H9 (cell line): Measurements from ENCODE around the gene C2CD4A. TPM values are rescaled to one million over a fixed set of nuclear protein-coding genes. Genes with fewer than 3 reads are reported as not detected.

Experiments used
- DNase-seq: peaks from one replicate; pipeline ENCODE4 v3.0.0-alpha.2; 2017
- H2AFZ ChIP-seq: one replicate; pipeline ENCODE4 v1.6.1; 2013; ENCODE audit warnings: mild to moderate bottlenecking, low read length, control low read depth, moderate library complexity
- H2AK5ac ChIP-seq: 2 replicates; pipeline ENCODE4 v1.6.1; 2013; ENCODE audit warnings: low read length, control low read depth, mixed read lengths; ENCODE audit not compliant: insufficient read length
- H2BK120ac ChIP-seq: one replicate; pipeline ENCODE4 v1.6.1; 2013; ENCODE audit warnings: low read depth, mild to moderate bottlenecking, low read length, control low read depth, inconsistent platforms; ENCODE audit not compliant: poor library complexity, severe bottlenecking
- H2BK12ac ChIP-seq: 2 replicates; pipeline ENCODE4 v1.6.1; 2013; ENCODE audit warnings: low read length, control low read depth, mixed read lengths, low read depth; ENCODE audit not compliant: insufficient read length
- H2BK15ac ChIP-seq: 2 replicates; pipeline ENCODE4 v1.6.1; 2013; ENCODE audit warnings: low read depth, low read length, control low read depth
- H2BK20ac ChIP-seq: one replicate; pipeline ENCODE4 v1.6.1; 2013; ENCODE audit warnings: low read depth, mild to moderate bottlenecking, low read length, control low read depth, inconsistent platforms; ENCODE audit not compliant: poor library complexity, severe bottlenecking
- H2BK5ac ChIP-seq: 2 replicates; pipeline ENCODE4 v1.6.1; 2013; ENCODE audit warnings: low read length, control low read depth, mixed read lengths; ENCODE audit not compliant: insufficient read length
- H3K14ac ChIP-seq: 2 replicates; pipeline ENCODE4 v1.6.1; 2013; ENCODE audit warnings: low read length, control low read depth; ENCODE audit not compliant: insufficient read depth
- H3K18ac ChIP-seq: 2 replicates; pipeline ENCODE4 v1.6.1; 2013; ENCODE audit warnings: low read depth, mild to moderate bottlenecking, mixed read lengths, low read length, control low read depth; ENCODE audit not compliant: insufficient read length
- H3K23ac ChIP-seq: 2 replicates; pipeline ENCODE4 v1.6.1; 2013; ENCODE audit warnings: low read length, control low read depth, mixed read lengths, low read depth; ENCODE audit not compliant: insufficient read length
- H3K23me2 ChIP-seq: 2 replicates; pipeline ENCODE4 v1.6.1; 2013; ENCODE audit warnings: low read depth, mild to moderate bottlenecking, mixed read lengths, low read length, control low read depth; ENCODE audit not compliant: insufficient read length, poor library complexity, severe bottlenecking
- H3K27ac ChIP-seq: 2 replicates; pipeline ENCODE4 v1.5.1; 2013; ENCODE audit warnings: low read length, control low read depth, mixed read lengths, low read depth; ENCODE audit not compliant: insufficient read length
- H3K27me3 ChIP-seq: 2 replicates; pipeline ENCODE4 v1.6.1; 2013; ENCODE audit warnings: low read length, control low read depth, inconsistent platforms; ENCODE audit not compliant: insufficient read depth
- H3K4ac ChIP-seq: 2 replicates; pipeline ENCODE4 v1.6.1; 2013; ENCODE audit warnings: low read depth, mild to moderate bottlenecking, control low read depth, inconsistent platforms, low read length, moderate library complexity
- H3K4me1 ChIP-seq: 2 replicates; pipeline ENCODE4 v1.6.1; 2013; ENCODE audit warnings: low read length, control low read depth, inconsistent platforms; ENCODE audit not compliant: insufficient read depth
- H3K4me2 ChIP-seq: 2 replicates; pipeline ENCODE4 v1.6.1; 2013; ENCODE audit warnings: low read length, control low read depth, mixed read lengths; ENCODE audit not compliant: insufficient read length, insufficient read depth
- H3K56ac ChIP-seq: 2 replicates; pipeline ENCODE4 v1.6.1; 2013; ENCODE audit warnings: low read depth, mild to moderate bottlenecking, mixed read lengths, low read length, control low read depth; ENCODE audit not compliant: insufficient read length
- H3K79me1 ChIP-seq: 2 replicates; pipeline ENCODE4 v1.6.1; 2013; ENCODE audit warnings: low read depth, mild to moderate bottlenecking, moderate library complexity, low read length, control low read depth, inconsistent platforms; ENCODE audit not compliant: insufficient read depth, poor library complexity, severe bottlenecking
- H3K79me2 ChIP-seq: 2 replicates; pipeline ENCODE4 v1.6.1; 2013; ENCODE audit warnings: low read length, control low read depth, inconsistent platforms; ENCODE audit not compliant: insufficient read depth
- H3K9ac ChIP-seq: 2 replicates; pipeline ENCODE4 v1.6.1; 2013; ENCODE audit warnings: low read length, control low read depth, mixed read lengths; ENCODE audit not compliant: insufficient read length; ENCODE audit errors: extremely low read depth
- H3K9me3 ChIP-seq: one replicate; pipeline ENCODE4 v1.6.1; 2013; ENCODE audit warnings: low read depth, low read length, inconsistent platforms; ENCODE audit not compliant: control insufficient read depth
- H3T11ph ChIP-seq: one replicate; pipeline ENCODE4 v1.6.1; 2013; ENCODE audit warnings: mild to moderate bottlenecking, low read length, control low read depth, inconsistent platforms
- H4K20me1 ChIP-seq: one replicate; pipeline ENCODE4 v1.6.1; 2013; ENCODE audit not compliant: control insufficient read depth, insufficient read length, insufficient read depth
- H4K5ac ChIP-seq: 2 replicates; pipeline ENCODE4 v1.6.1; 2013; ENCODE audit warnings: low read depth, mild to moderate bottlenecking, mixed read lengths, low read length, control low read depth; ENCODE audit not compliant: insufficient read length
- H4K8ac ChIP-seq: replicated peaks from 2 replicates; pipeline ENCODE4 v1.6.1; 2013; ENCODE audit warnings: low read length, control low read depth, mixed read lengths, low read depth; ENCODE audit not compliant: insufficient read length
- H4K91ac ChIP-seq: 2 replicates; pipeline ENCODE4 v1.6.1; 2013; ENCODE audit warnings: low read depth, mild to moderate bottlenecking, moderate library complexity, mixed read lengths, low read length, control low read depth; ENCODE audit not compliant: insufficient read length
- H3K27ac Mint-ChIP-seq, 3 experiments: 2 replicates in 2 of 3; 3 replicates in 1 of 3; pipeline ENCODE4 v1.8.0; 2020 to 2021; ENCODE audit warnings: mixed read lengths in 3 of 3, mild to moderate bottlenecking in 1 of 3, moderate library complexity in 1 of 3
- H3K27me3 Mint-ChIP-seq: 2 replicates; pipeline ENCODE4 v1.8.0; 2021; ENCODE audit warnings: low read depth, mild to moderate bottlenecking, moderate library complexity, mixed read lengths
- H3K36me3 Mint-ChIP-seq, 3 experiments: 2 replicates in 2 of 3; 3 replicates in 1 of 3; pipeline ENCODE4 v1.8.0; 2020 to 2021; ENCODE audit warnings: low read depth in 3 of 3, mixed read lengths in 3 of 3; ENCODE audit not compliant: insufficient read depth in 1 of 3
- H3K4me1 Mint-ChIP-seq, 2 experiments: 2 replicates each; pipeline ENCODE4 v1.8.0; 2020; ENCODE audit warnings: mixed read lengths in 2 of 2
- H3K4me3 Mint-ChIP-seq, 2 experiments: 2 replicates in 1 of 2; 3 replicates in 1 of 2; pipeline ENCODE4 v1.8.0; 2020 to 2021; ENCODE audit warnings: mild to moderate bottlenecking in 2 of 2, mixed read lengths in 2 of 2, moderate library complexity in 1 of 2
- H3K9me3 Mint-ChIP-seq, 2 experiments: 2 replicates in 1 of 2; 3 replicates in 1 of 2; pipeline ENCODE4 v1.8.0; 2020; ENCODE audit warnings: mild to moderate bottlenecking in 2 of 2, mixed read lengths in 2 of 2, moderate library complexity in 1 of 2
- WGBS: extraction: QIAGEN DNeasy Blood & Tissue Kit; methylation state at CpG from one replicate; pipeline ENCODE4 v1.1.7; 2013; ENCODE audit warnings: missing lambda C conversion rate, low lambda C conversion rate, mixed read lengths; ENCODE audit not compliant: insufficient read length; ENCODE audit errors: extremely low coverage; 5-methylcytosine and 5-hydroxymethylcytosine counted together
- total RNA-seq: library from RNA; stranded (reverse); gene quantifications from 2 replicates; pipeline ENCODE4 v1.2.1, GENCODE V29; 2021
- TF ChIP-seq, protein P1 (sequence below): fragments of 200-600 bp; sonication (generic); conservative IDR thresholded peaks from 3 replicates; pipeline ENCODE4 v1.8.0; 2021; ENCODE audit warnings: antibody characterized with exemption, mild to moderate bottlenecking

C2CD4A gene
- total RNA-seq, 1 experiment from 2014 or later, result not detected

- TF ChIP-seq, protein P1, sequence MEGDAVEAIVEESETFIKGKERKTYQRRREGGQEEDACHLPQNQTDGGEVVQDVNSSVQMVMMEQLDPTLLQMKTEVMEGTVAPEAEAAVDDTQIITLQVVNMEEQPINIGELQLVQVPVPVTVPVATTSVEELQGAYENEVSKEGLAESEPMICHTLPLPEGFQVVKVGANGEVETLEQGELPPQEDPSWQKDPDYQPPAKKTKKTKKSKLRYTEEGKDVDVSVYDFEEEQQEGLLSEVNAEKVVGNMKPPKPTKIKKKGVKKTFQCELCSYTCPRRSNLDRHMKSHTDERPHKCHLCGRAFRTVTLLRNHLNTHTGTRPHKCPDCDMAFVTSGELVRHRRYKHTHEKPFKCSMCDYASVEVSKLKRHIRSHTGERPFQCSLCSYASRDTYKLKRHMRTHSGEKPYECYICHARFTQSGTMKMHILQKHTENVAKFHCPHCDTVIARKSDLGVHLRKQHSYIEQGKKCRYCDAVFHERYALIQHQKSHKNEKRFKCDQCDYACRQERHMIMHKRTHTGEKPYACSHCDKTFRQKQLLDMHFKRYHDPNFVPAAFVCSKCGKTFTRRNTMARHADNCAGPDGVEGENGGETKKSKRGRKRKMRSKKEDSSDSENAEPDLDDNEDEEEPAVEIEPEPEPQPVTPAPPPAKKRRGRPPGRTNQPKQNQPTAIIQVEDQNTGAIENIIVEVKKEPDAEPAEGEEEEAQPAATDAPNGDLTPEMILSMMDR, result no peak
- no peak overlapping the region for H3K27ac Mint-ChIP-seq
These were observed 11.8 kb upstream of the C2CD4A start for GRCh38 chr15:62054979-62055378.

More at GRCh38 chr15:62054979-62055378, 11.8 kb upstream of the C2CD4A start:
- Histone ChIP-seq H3T11ph (no peak overlapping the region), H2BK5ac (no peak overlapping the region), H2BK120ac (no peak overlapping the region), H4K91ac (no peak overlapping the region), H3K56ac (no peak overlapping the region), H3K79me2 (0 out of 2 replicates have a peak, but pooled peaks cover 2% of the 10 kb centered on the region), H2AFZ (no peak overlapping the region), H2AK5ac (no peak overlapping the region), H3K79me1 (peaks cover 2% of the 10 kb centered on the region), H3K18ac (no peak overlapping the region), H3K4ac (no peak overlapping the region), H2BK12ac (no peak overlapping the region), H3K4me1 (no peaks in the 10 kb centered on the region), H4K8ac (no peak overlapping the region), H3K4me2 (no peak overlapping the region), H3K9ac (no peak overlapping the region), H3K23ac (no peak overlapping the region), H3K27me3 (no peaks in the 10 kb centered on the region; the same call in 1 of the 2 replicates), H4K5ac (no peak overlapping the region), H3K27ac (no peak overlapping the region), H3K9me3 (no peaks in the 10 kb centered on the region), H2BK20ac (no peak overlapping the region), H4K20me1 (no peaks in the 10 kb centered on the region), H3K23me2 (no peaks in the 10 kb centered on the region), H3K14ac (no peak overlapping the region), H2BK15ac (no peak overlapping the region)
- H3K4me1 Mint-ChIP-seq, result peaks cover 0 to 6% of the 10 kb centered on the region in 2 experiments; a peak in 2 of 4 replicates
- peaks cover 0 to under 1% (median 0%) of the 10 kb centered on the region in 3 experiments; a peak in 1 of 7 replicates for H3K36me3 Mint-ChIP-seq
- H3K4me3 Mint-ChIP-seq, result no peak overlapping the region
- no CpG with 5 or more reads among the region's 5 CpGs for WGBS
- H3K9me3 Mint-ChIP-seq, result no peaks in the 10 kb centered on the region
- peaks cover 6% of the 10 kb centered on the region for H3K27me3 Mint-ChIP-seq
- no peak for DNase-seq
